NCI-H2029 treated with DMSO at 0.1 percent for 48 hours (cell line): ENCODE results near the gene LEFTY1.
"Not testable (repeated sequence)": the region's sequence is repeated elsewhere in the genome, so short reads cannot be mapped to it uniquely, and the experiment has no call there.

ENCODE experiments used
- DNase-seq: peaks from one replicate; lab custom pipeline; 2025; lab: John Stamatoyannopoulos, UW

The LEFTY1 gene

GRCh38 chr1:225887554-225888288 lies 1.2 kb downstream of the LEFTY1 start:
- DNase-seq: not testable (repeated sequence)

- no peak for DNase-seq
Measured at GRCh38 chr1:225887030-225887314, 2.0 kb downstream of the LEFTY1 start.

GRCh38 chr1:225886159-225887029 lies 2.6 kb downstream of the LEFTY1 start:
- no peak for DNase-seq

- no peak for DNase-seq
Measured at GRCh38 chr1:225885336-225885735, 3.6 kb downstream of the LEFTY1 start.

- DNase-seq: no peak
Measured at GRCh38 chr1:225883616-225884265, 5.2 kb downstream of the LEFTY1 start.

GRCh38 chr1:225882694-225883615 lies 6.0 kb downstream of the LEFTY1 start:
- no peak for DNase-seq

GRCh38 chr1:225881959-225882693 lies 6.8 kb downstream of the LEFTY1 start, which contains the start of gene TMEM63A:
Gene TMEM63A, minus strand, starts transcription at chr1:225882380. Its CDS starts 4,800 bp downstream, at chr1:225877580.
- no peak for DNase-seq

GRCh38 chr1:225881081-225881958 lies 7.6 kb downstream of the LEFTY1 start:
- peak; percentile 21 for DNase-seq

- DNase-seq: peak; percentile 80
Measured at GRCh38 chr1:225880636-225881035, 8.3 kb downstream of the LEFTY1 start.

GRCh38 chr1:225880222-225880588 lies 8.7 kb downstream of the LEFTY1 start:
- DNase-seq: peak; percentile 80

GRCh38 chr1:225879521-225880221 lies 9.3 kb downstream of the LEFTY1 start:
- peak; percentile 26 for DNase-seq

GRCh38 chr1:225878282-225878681 lies 10.7 kb downstream of the LEFTY1 start:
- DNase-seq: no peak

GRCh38 chr1:225877580-225877979 lies 11.4 kb downstream of the LEFTY1 start:
- peak; percentile 44 for DNase-seq

- no peak for DNase-seq
Measured at GRCh38 chr1:225876900-225877510, 11.9 kb downstream of the LEFTY1 start.

GRCh38 chr1:225875044-225875815 lies 13.7 kb downstream of the LEFTY1 start:
- peak; percentile 37 for DNase-seq

GRCh38 chr1:225874431-225874830 lies 14.5 kb downstream of the LEFTY1 start:
- no peak for DNase-seq

- DNase-seq: no peak
Measured at GRCh38 chr1:225873281-225873850, 15.6 kb downstream of the LEFTY1 start.

- DNase-seq: no peak
Measured at GRCh38 chr1:225872075-225872430, 16.9 kb downstream of the LEFTY1 start.
